NB4 (cell line): ENCODE data around the gene MED7.

Experiments used
- DNase-seq: peaks from one replicate; pipeline ENCODE4 v3.0.0; 2010; ENCODE audit warnings: low read depth
- H3K4me3 ChIP-seq: one replicate; pipeline ENCODE4 v1.5.1; 2011; ENCODE audit warnings: mild to moderate bottlenecking, low read depth, low read length, moderate library complexity
- CTCF ChIP-seq: IDR thresholded peaks from one replicate; pipeline ENCODE4 v1.5.1; 2012; ENCODE audit warnings: low read depth, low read length
- MAX ChIP-seq: IDR thresholded peaks from 2 replicates; pipeline ENCODE4 v1.6.1; 2011; ENCODE audit warnings: low read depth, low read length
- MYC ChIP-seq: IDR thresholded peaks from 2 replicates; pipeline ENCODE4 v1.6.1; 2011; ENCODE audit warnings: low read depth, low read length
- POLR2A ChIP-seq: IDR thresholded peaks from 2 replicates; pipeline ENCODE4 v1.6.1; 2011; ENCODE audit warnings: mild to moderate bottlenecking; ENCODE audit not compliant: insufficient read length; ENCODE audit errors: extremely low read depth

Gene MED7

GRCh38 chr5:157184117-157184670 lies 41.5 kb upstream of the MED7 start:
- no peak for DNase-seq
- no peak overlapping the region for H3K4me3 ChIP-seq
- no peak for TF ChIP-seq POLR2A

- no peak overlapping the region for H3K4me3 ChIP-seq
- DNase-seq: no peak
- no peak for TF ChIP-seq CTCF
- no peak for TF ChIP-seq MYC
- TF ChIP-seq MAX: no peak
- TF ChIP-seq POLR2A: no peak
Observed at GRCh38 chr5:157182143-157182757, 39.6 kb upstream of the MED7 start.

- TF ChIP-seq CTCF: no peak
- TF ChIP-seq MYC: no peak
- TF ChIP-seq MAX: no peak
- TF ChIP-seq POLR2A: no peak
- H3K4me3 ChIP-seq: no peak within 1 kb of the TSS
- DNase-seq: no peak
Observed at GRCh38 chr5:157180374-157181264, 38.0 kb upstream of the MED7 start, which contains the start of gene ITK. TSS of gene ITK (plus strand) at chr5:157180840. CDS start at chr5:157180978, 138 bp downstream.

- no peak for TF ChIP-seq CTCF
- H3K4me3 ChIP-seq: no peak overlapping the region
- DNase-seq: no peak
Observed at GRCh38 chr5:157178966-157179365, 36.3 kb upstream of the MED7 start.

GRCh38 chr5:157177953-157178352 lies 35.3 kb upstream of the MED7 start:
- no peak for TF ChIP-seq CTCF
- TF ChIP-seq MAX: no peak
- TF ChIP-seq MYC: no peak
- no peak for TF ChIP-seq POLR2A
- no peak overlapping the region for H3K4me3 ChIP-seq
- DNase-seq: no peak

GRCh38 chr5:157175071-157175612 lies 32.5 kb upstream of the MED7 start:
- DNase-seq: no peak
- no peak overlapping the region for H3K4me3 ChIP-seq
- no peak for TF ChIP-seq MAX
- no peak for TF ChIP-seq POLR2A
- no peak for TF ChIP-seq CTCF
- TF ChIP-seq MYC: no peak
